Measurements from ENCODE around the gene MRPL4. TPM values are rescaled to one million over a fixed set of nuclear protein-coding genes. Genes with fewer than 3 reads are reported as not detected.

MRPL4 gene
- 13.6 TPM for total RNA-seq

GRCh38 chr19:10251792-10252694 is at the start of gene MRPL4:
Gene MRPL4 (plus strand): TSS chr19:10252214. CDS start chr19:10252254, 40 bp downstream.
- peak; percentile 99 for DNase-seq

- DNase-seq = no peak
Measured at GRCh38 chr19:10203686-10204085, 48.3 kb upstream of the MRPL4 start.

- DNase-seq = no peak
Measured at GRCh38 chr19:10205636-10206035, 46.4 kb upstream of the MRPL4 start.

- DNase-seq = no peak
Measured at GRCh38 chr19:10206226-10206885, 45.7 kb upstream of the MRPL4 start.

GRCh38 chr19:10207026-10207425 is 45.0 kb upstream of the MRPL4 start:
- no peak for DNase-seq

GRCh38 chr19:10209315-10209714 is 42.7 kb upstream of the MRPL4 start:
- DNase-seq = no peak

- no peak for DNase-seq
Measured at GRCh38 chr19:10211061-10211460, 41.0 kb upstream of the MRPL4 start.

- DNase-seq = no peak
Measured at GRCh38 chr19:10211691-10212090, 40.3 kb upstream of the MRPL4 start.

- no peak for DNase-seq
Measured at GRCh38 chr19:10214784-10215183, 37.2 kb upstream of the MRPL4 start.

- DNase-seq = no peak
Measured at GRCh38 chr19:10217085-10217484, 34.9 kb upstream of the MRPL4 start.

GRCh38 chr19:10219678-10220077 is 32.3 kb upstream of the MRPL4 start:
- DNase-seq = no peak

GRCh38 chr19:10220695-10221094 is 31.3 kb upstream of the MRPL4 start:
- no peak for DNase-seq

GRCh38 chr19:10222201-10222890 is 29.7 kb upstream of the MRPL4 start:
- no peak for DNase-seq

- DNase-seq = no peak
Measured at GRCh38 chr19:10223488-10224213, 28.4 kb upstream of the MRPL4 start.

GRCh38 chr19:10224337-10224736 is 27.7 kb upstream of the MRPL4 start:
- DNase-seq = no peak

GRCh38 chr19:10226021-10226375 is 26.0 kb upstream of the MRPL4 start:
- no peak for DNase-seq

GRCh38 chr19:10226376-10227025 is 25.5 kb upstream of the MRPL4 start:
- peak; percentile 99 for DNase-seq

GRCh38 chr19:10227026-10227971 is 24.7 kb upstream of the MRPL4 start:
- peak; percentile 95 for DNase-seq

GRCh38 chr19:10228393-10228792 is 23.6 kb upstream of the MRPL4 start:
- DNase-seq = no peak

GRCh38 chr19:10228920-10229319 is 23.1 kb upstream of the MRPL4 start:
- no peak for DNase-seq
